KBM-7 (cell line): ENCODE measurements around the gene UBR4.
"Not testable (repeated sequence)": the region's sequence is repeated elsewhere in the genome, so short reads cannot be mapped to it uniquely, and the experiment has no call there.

Source experiments
- DNase-seq: peaks from one replicate; pipeline ENCODE4 v3.0.0-alpha.2; 2015
- in situ Hi-C: fragments of 300-500 bp; cut with MboI; formaldehyde crosslinking; loops from 2 replicates; pipeline ENCODE4 v1.14.3; 2020; ENCODE audit warnings: low sequenced_read_pairs, low pct_unique_long_range_greater_than_20kb, mixed read lengths

The UBR4 gene

GRCh38 chr1:19198820-19199219, 11.2 kb downstream of the UBR4 start:
- in situ Hi-C loops, result no loop called here
- DNase-seq, result no peak

DNA sequence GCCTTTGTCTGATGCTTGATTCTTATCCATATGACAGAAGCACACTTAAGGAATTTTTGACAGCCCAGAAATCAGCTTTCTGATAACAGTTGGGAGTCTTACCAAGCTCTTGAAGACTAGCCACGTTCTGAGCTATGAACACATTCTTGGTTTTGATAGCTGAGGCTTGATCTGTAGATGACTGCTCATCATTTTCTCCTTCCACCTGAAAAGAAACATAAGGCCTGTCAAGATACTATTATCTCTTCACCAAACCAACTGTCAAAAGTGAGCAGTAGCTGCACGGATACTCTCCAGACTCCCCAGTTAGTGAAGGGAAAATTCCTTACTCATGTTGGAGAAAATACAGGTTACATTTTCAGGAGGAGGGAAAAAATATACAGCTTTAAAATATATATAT, 12.2 kb downstream of the UBR4 start:
- DNase-seq, result no peak
- in situ Hi-C loops, result no loop called here

DNA sequence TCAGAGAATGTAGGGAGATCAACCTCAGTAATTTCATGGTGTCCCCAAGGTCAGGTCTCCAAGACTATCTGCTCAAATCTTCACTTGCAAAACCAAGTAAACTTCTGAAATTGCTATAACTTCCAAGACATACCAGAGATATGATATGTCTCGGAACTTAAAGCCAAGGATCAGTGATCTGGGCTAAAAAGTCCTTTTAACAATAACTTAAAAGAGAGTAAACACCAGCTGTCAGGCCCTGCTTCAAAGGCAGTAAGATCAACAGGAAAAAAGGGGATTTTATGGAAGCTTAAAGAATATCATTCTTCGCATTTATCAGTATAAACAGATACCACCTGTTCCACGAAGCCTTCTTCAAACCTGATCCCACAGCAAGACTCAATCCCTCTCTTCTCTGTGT, 13.7 kb downstream of the UBR4 start:
- in situ Hi-C loops, result no loop called here
- DNase-seq, result no peak

DNA sequence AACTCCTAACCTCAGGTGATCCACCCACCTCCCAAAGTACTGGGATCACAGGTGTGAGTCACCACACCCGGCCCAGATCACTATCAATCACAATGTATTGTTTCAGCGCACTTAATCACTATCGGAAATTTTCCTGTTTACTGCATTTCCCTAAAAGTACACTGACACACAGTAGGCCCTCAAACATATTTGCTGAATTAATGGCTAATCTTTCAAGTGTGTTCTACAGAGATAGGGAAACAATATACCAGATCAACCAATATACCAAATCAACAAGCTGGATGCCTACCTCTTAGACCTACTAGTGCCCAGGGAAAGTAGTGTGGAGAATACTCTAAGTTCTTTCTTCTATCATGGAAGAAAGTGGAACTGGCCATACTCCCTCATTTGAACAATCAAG, 17.1 kb downstream of the UBR4 start:
- in situ Hi-C loops, result no loop called here

GRCh38 chr1:19191811-19192210, 18.3 kb downstream of the UBR4 start:
- no peak for DNase-seq

More for the DNA sequence above, 17.1 kb downstream of the UBR4 start:
- DNase-seq, result no peak

GRCh38 chr1:19190468-19190867, 19.6 kb downstream of the UBR4 start:
- in situ Hi-C loops, result no loop called here

More at GRCh38 chr1:19191811-19192210, 18.3 kb downstream of the UBR4 start:
- in situ Hi-C loops, result no loop called here

DNA sequence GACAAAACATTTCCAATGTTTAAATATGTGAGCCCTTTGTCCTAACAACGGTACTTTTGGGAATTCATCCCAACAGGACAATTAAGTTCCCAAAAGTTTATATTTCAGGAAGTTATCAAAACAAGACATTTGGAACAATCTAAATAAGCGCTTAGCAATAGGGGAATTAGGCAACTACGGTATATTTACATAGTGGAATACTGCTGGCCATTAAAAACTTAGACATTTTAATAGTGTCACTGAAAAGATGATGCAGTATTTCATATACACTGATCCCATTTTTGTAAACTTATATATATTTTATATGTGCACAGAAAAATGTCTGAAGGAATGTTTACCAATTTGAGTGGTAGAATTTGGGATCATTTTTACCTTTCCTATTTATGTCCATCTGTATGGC, 20.8 kb downstream of the UBR4 start:
- in situ Hi-C loops, result no loop called here
- no peak for DNase-seq

More at GRCh38 chr1:19190468-19190867, 19.6 kb downstream of the UBR4 start:
- no peak for DNase-seq

DNA sequence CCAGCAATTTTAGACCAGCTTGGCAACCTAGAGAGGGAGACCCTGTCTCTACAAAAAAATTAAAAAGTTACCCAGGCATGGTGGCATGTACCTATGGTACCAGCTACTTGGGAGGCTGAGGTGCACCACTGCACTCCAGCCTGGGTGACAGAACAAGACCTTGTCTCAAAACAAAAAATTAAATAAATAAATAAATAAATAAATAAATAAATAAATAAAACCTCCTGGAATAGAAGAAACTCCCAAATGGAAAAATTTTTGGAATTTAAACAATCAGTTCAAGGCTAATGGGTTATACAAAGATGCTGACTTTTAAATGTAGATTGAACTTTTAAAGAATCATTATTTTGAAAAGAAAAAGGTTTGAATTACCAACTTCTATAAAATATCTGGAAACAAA, 22.2 kb downstream of the UBR4 start:
- in situ Hi-C loops, result no loop called here
- DNase-seq, result no peak

DNA sequence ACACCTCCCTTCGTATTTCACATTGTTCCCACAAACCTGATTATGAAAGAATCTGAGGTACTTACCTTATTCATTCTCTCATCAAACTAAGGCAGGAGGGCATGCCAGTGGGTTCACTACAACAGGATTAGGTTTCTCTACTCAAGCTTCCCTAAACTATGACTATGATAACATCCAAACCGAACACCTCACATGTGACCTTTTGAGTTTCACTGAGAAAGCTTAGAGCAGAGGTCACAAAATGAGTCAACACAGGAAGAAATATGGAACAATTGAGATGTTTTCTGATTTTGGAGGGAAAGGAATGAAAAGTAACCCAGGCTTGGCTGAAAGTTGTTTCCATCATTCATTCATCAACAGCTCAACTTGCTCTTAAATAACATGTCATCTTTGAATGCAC, 24.1 kb downstream of the UBR4 start:
- no peak for DNase-seq
- in situ Hi-C loops, result no loop called here

- in situ Hi-C loops, result no loop called here
Observed at GRCh38 chr1:19182223-19182622, 27.8 kb downstream of the UBR4 start.

GRCh38 chr1:19180265-19180657, 29.8 kb downstream of the UBR4 start:
- in situ Hi-C loops, result not testable (repeated sequence)
- peak; percentile 49 for DNase-seq

More at GRCh38 chr1:19182223-19182622, 27.8 kb downstream of the UBR4 start:
- DNase-seq, result no peak

DNA sequence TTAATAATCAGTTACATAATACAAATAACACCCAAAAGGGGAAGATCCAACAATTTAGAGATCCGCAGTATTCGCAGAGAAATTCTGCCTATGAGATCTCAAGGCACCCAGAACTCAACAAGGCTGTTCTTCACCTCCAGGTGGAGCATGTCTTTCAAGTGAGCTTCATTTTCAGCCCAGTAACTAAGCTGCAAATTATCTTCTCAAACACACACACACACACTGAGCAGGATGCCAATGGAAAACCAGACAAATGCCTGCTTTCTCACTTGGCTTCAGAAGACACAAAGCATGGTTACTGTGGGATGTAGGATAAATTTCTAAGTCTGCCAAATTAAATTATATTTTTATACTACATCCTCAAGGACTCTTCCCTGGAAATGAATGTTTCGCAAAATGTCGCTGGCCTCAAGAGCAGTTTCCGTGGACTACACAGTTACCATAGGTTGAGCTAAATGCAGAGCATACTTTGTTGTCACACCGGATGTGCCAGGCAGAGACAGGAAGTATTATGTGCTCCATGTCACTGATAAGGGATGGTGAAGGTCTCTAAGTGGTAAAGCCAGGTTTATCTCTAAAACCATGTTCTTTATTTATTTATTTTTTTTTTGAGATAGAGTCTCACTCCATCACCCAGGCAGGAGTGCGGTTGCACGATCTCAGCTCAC, 30.3 kb downstream of the UBR4 start:
- DNase-seq, result peak; percentile 88
- in situ Hi-C loops, result no loop called here

GRCh38 chr1:19178734-19179398, 31.2 kb downstream of the UBR4 start:
- peak; percentile 3 for DNase-seq
- in situ Hi-C loops, result no loop called here

DNA sequence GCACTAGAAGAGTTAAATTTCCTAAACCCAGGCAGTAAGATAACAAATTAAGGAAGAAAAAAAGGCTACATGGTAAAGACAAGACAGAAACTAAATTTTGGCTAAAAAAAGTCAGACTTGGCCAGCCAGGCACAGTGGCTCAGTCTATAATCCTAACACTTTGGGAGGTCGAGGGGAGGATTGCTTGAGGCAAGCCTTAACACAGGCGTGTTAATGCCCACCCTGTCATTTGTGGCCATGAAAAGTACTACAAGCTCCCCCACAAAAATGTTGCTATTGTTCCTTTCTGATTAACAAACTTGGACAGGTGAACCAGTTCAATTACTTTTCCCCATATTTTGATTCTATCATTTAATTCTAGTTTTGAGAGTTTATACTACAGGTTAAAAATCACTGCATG, 32.3 kb downstream of the UBR4 start:
- no peak for DNase-seq
- in situ Hi-C loops, result no loop called here

DNA sequence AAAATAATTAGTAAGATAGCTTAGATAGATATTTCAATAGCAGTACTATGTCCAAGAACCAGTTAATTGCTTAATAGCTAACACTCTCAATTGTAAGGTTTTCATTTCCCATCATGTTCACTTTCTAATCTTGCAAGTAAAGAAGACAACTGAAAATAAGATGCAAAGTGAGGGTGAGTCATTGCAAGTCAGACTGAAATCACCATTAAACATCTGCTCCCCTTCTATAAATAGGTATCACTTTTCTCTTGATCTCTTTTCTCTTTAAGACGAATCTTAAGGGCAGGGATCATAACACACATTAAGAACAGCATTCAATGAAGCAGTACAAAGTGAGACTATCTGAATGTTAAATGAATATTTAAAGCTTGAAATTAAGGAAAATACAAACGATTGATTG, 40.4 kb downstream of the UBR4 start:
- in situ Hi-C loops, result no loop called here
- no peak for DNase-seq

GRCh38 chr1:19167140-19167539, 42.9 kb downstream of the UBR4 start:
- no peak for DNase-seq
- in situ Hi-C loops, result no loop called here

GRCh38 chr1:19166066-19166465, 44.0 kb downstream of the UBR4 start:
- in situ Hi-C loops, result no loop called here
- DNase-seq, result no peak

DNA sequence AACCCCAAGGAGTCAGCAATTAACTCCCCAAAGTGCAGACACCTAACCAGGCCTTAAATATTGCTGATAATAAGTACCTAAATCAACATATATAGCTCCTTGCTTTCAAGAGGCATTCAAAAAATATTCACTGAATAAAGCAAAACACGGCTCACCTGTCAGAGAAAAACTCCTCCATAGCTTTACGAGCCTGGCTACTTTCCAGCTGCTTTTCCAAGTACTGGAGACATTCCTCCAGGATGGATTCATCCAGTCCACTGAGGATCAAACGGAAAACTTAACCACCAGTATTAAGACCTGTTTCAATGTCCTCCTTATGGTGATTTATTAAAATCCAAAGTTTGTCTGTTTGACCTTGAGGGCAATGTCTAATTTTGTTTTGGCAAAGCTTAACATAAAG, 44.6 kb downstream of the UBR4 start:
- in situ Hi-C loops, result no loop called here
- no peak for DNase-seq

- DNase-seq, result no peak
- in situ Hi-C loops, result no loop called here
Observed at GRCh38 chr1:19164274-19165015, 45.6 kb downstream of the UBR4 start.

DNA sequence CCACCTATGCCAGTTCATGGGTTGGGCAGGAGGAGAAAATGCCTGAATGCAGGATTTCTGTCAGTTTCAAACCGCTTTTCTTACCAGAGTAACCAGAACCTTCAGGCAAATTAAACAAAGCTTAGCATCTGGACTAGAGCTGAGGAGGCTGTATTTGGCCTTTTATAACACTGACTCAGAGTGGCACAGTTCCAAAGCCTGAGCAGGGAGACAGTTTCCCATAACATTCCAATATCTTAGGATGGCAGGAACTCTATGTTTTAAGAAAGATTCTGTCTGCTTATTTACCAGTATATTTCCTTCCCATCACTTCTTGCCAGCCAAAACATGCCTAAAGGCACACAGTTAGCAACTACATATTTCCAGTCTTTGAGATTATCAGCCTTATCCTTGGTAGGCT, 46.8 kb downstream of the UBR4 start:
- no peak for DNase-seq
- in situ Hi-C loops, result no loop called here
